OCI-LY1 (cell line): ENCODE data around the gene RNF207.

Source experiments
- H2AFZ ChIP-seq: fragments of 200-600 bp; sonication (generic), shearing (Covaris generic); 2 replicates; pipeline ENCODE4 v1.6.0; 2014; ENCODE audit warnings: antibody characterized with exemption, mild to moderate bottlenecking, low read length
- H3F3A ChIP-seq: fragments of 200-600 bp; sonication (generic), shearing (Covaris generic); 2 replicates; pipeline ENCODE4 v1.6.0; 2014; ENCODE audit warnings: mild to moderate bottlenecking, antibody characterized with exemption, low read length, moderate library complexity; ENCODE audit not compliant: insufficient read depth
- H3K27ac ChIP-seq: fragments of 200-600 bp; sonication (generic); 2 replicates; pipeline ENCODE4 v1.5.1; 2014; ENCODE audit warnings: low read length, mixed run types, mild to moderate bottlenecking, low read depth; ENCODE audit not compliant: poor library complexity, severe bottlenecking
- H3K27me3 ChIP-seq: fragments of 200-600 bp; sonication (generic); 2 replicates; pipeline ENCODE4 v1.6.0; 2014; ENCODE audit warnings: antibody characterized with exemption, mild to moderate bottlenecking, low read length, moderate library complexity; ENCODE audit not compliant: insufficient read depth
- H3K36me3 ChIP-seq: fragments of 200-600 bp; sonication (generic); 2 replicates; pipeline ENCODE4 v1.6.1; 2014; ENCODE audit warnings: mild to moderate bottlenecking, antibody characterized with exemption, low read length, moderate library complexity, mixed read lengths; ENCODE audit not compliant: insufficient read depth
- H3K4me1 ChIP-seq: fragments of 200-600 bp; sonication (generic); 2 replicates; pipeline ENCODE4 v1.5.1; 2014; ENCODE audit warnings: mild to moderate bottlenecking, low read length, moderate library complexity; ENCODE audit not compliant: insufficient read depth, severe bottlenecking
- H3K4me2 ChIP-seq: fragments of 200-600 bp; sonication (generic), shearing (Covaris generic); 2 replicates; pipeline ENCODE4 v1.6.1; 2014; ENCODE audit warnings: low read length
- H3K4me3 ChIP-seq: fragments of 200-600 bp; sonication (generic); 2 replicates; pipeline ENCODE4 v1.5.1; 2014; ENCODE audit warnings: low read length, low read depth, mild to moderate bottlenecking, mixed read lengths; ENCODE audit not compliant: poor library complexity, severe bottlenecking
- H3K79me2 ChIP-seq: fragments of 200-600 bp; shearing (Covaris generic); 2 replicates; pipeline ENCODE4 v1.6.1; 2016; ENCODE audit warnings: mixed run types, low read length, mixed read lengths; ENCODE audit not compliant: insufficient read depth
- H3K9ac ChIP-seq: fragments of 200-600 bp; sonication (generic), shearing (Covaris generic); 2 replicates; pipeline ENCODE4 v1.6.1; 2014; ENCODE audit warnings: mild to moderate bottlenecking, low read length, mixed read lengths
- H3K9me2 ChIP-seq: fragments of 200-600 bp; sonication (generic), shearing (Covaris generic); 2 replicates; pipeline ENCODE4 v1.6.1; 2014; ENCODE audit warnings: low read depth, mild to moderate bottlenecking, low read length, mixed read lengths
- H3K9me3 ChIP-seq: fragments of 200-600 bp; shearing (Covaris generic); 2 replicates; pipeline ENCODE4 v1.6.1; 2014; ENCODE audit warnings: low read length, mixed read lengths
- H4K20me1 ChIP-seq: fragments of 200-600 bp; sonication (generic), shearing (Covaris generic); 2 replicates; pipeline ENCODE4 v1.6.0; 2016; ENCODE audit warnings: mild to moderate bottlenecking, low read length; ENCODE audit not compliant: insufficient read depth
- EZH2 ChIP-seq: fragments of 200-600 bp; sonication (generic), shearing (Covaris generic); IDR thresholded peaks from 2 replicates; pipeline ENCODE4 v1.8.0; 2017; ENCODE audit warnings: borderline replicate concordance, mixed run types, mild to moderate bottlenecking, antibody characterized with exemption, low read length, moderate library complexity, mixed read lengths
- TF ChIP-seq, protein P1 (sequence below): fragments of 200-600 bp; sonication (generic), shearing (Covaris generic); IDR thresholded peaks from 2 replicates; pipeline ENCODE4 v1.5.1; 2017; ENCODE audit warnings: mild to moderate bottlenecking, antibody characterized with exemption, low read length, moderate library complexity, mixed read lengths

The RNF207 gene

DNA sequence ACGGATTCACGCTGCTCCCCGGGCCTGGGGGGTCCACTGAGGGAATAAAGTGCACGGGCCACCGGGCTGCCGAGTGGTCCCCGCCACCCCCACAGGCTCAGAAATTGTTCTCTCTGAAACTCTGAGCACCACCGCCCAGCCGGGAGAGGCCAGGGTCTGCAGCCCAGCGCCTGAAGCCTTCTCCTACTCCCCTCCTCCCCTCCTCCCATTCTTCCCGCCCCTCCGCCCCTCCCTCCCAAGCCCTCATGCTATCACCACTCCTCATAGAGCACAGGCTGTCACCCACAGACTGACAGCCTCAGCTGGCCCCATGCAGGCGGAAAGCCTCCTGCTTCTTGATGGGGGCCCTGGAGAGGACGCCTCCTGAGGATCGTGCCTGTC lies 55.7 kb downstream of the RNF207 start:
- Histone ChIP-seq H3K4me1 (peaks cover 3% of the 10 kb centered on the region), H3K9me2 (no peaks in the 10 kb centered on the region), H2AFZ (no peak overlapping the region), H4K20me1 (no peaks in the 10 kb centered on the region), H3F3A (no peaks in the 10 kb centered on the region), H3K9me3 (no peaks in the 10 kb centered on the region), H3K27me3 (peaks cover 4% of the 10 kb centered on the region; the same call in 1 of the 2 replicates), H3K27ac (no peak overlapping the region), H3K79me2 (no peaks in the 10 kb centered on the region), H3K4me2 (no peak overlapping the region), H3K36me3 (no peaks in the 10 kb centered on the region), H3K4me3 (no peak overlapping the region), H3K9ac (no peak overlapping the region)
- TF ChIP-seq EZH2 = no peak
- TF ChIP-seq, protein P1, sequence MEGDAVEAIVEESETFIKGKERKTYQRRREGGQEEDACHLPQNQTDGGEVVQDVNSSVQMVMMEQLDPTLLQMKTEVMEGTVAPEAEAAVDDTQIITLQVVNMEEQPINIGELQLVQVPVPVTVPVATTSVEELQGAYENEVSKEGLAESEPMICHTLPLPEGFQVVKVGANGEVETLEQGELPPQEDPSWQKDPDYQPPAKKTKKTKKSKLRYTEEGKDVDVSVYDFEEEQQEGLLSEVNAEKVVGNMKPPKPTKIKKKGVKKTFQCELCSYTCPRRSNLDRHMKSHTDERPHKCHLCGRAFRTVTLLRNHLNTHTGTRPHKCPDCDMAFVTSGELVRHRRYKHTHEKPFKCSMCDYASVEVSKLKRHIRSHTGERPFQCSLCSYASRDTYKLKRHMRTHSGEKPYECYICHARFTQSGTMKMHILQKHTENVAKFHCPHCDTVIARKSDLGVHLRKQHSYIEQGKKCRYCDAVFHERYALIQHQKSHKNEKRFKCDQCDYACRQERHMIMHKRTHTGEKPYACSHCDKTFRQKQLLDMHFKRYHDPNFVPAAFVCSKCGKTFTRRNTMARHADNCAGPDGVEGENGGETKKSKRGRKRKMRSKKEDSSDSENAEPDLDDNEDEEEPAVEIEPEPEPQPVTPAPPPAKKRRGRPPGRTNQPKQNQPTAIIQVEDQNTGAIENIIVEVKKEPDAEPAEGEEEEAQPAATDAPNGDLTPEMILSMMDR = no peak

DNA sequence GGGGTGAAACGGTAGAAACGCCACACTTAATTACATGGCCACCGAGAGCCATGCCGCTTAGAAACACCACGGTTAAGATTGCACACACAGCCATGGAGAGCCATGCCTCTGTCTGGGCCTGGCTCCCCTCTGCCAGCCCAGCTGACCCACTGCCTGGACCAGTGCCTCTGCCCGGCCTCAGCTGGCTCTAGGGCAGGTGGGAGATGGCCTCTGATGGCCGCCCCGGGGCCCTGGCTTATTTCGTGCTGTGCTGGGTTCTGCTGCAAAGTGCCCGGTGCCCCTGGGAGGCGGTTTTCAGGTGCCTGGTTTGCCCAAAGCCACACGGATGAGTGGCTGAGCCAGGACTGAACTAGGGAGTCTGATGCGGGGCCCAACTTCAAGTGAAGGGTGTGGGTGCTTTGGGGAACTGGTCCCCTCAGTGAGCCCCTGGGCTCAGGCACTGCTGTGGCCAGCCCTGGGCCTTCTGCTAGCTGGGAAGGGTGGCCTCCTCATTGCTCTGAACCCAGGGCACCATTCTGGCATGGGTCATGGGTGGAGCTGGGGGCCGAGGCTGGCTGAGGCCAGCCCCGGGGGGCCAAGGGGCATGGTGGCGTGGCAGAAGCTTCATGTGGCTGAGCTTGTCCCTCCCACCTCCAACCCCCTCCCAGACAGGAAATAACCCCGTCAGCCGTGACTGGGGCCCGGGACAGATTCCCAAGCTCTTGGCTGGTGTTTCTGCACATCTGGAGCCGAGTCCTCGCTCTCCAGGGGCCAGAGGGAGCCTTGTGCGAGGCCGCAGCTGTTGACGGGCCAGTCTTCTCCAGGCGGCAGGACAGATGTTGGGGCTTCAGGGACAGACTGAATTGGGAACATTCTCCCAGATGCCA lies 56.9 kb downstream of the RNF207 start:
- Histone ChIP-seq H3F3A (no peaks in the 10 kb centered on the region), H3K4me2 (no peak overlapping the region), H3K9me3 (no peaks in the 10 kb centered on the region), H3K4me3 (no peak overlapping the region), H3K9me2 (no peaks in the 10 kb centered on the region), H3K27me3 (peaks cover 4% of the 10 kb centered on the region; the same call in 1 of the 2 replicates), H3K27ac (no peak overlapping the region), H4K20me1 (no peaks in the 10 kb centered on the region), H2AFZ (no peak overlapping the region), H3K4me1 (peaks cover 3% of the 10 kb centered on the region), H3K36me3 (no peaks in the 10 kb centered on the region), H3K9ac (no peak overlapping the region), H3K79me2 (no peaks in the 10 kb centered on the region)
- TF ChIP-seq EZH2 = no peak
- TF ChIP-seq, protein P1 = no peak

DNA sequence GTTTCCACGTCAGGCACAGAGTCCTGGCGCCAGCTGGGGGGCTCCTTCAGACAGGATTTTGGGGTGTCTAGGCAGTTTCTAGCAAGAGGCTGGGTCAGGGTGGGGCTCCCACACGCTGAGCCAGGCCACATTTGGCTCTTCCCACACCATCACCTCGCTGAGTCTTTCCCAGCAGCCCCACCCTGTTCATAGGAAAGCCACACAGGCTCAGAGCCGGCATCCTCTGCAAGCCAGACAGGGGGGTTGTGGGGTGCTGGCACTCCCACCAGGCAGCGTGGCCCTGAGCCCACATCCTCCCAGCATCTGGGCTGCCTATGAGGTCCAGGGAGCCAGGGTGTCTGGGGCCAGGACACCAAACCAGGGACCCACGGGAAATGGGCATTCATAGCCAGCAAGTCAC lies 57.8 kb downstream of the RNF207 start:
- Histone ChIP-seq H3K36me3 (no peaks in the 10 kb centered on the region), H3K9me2 (no peaks in the 10 kb centered on the region), H3K9ac (no peak overlapping the region), H3K4me2 (no peak overlapping the region), H2AFZ (no peak overlapping the region), H3K9me3 (no peaks in the 10 kb centered on the region), H4K20me1 (no peaks in the 10 kb centered on the region), H3K4me3 (no peak overlapping the region), H3K4me1 (peaks cover 3% of the 10 kb centered on the region), H3K27me3 (peaks cover 8% of the 10 kb centered on the region; the same call in 1 of the 2 replicates), H3F3A (no peaks in the 10 kb centered on the region), H3K79me2 (no peaks in the 10 kb centered on the region), H3K27ac (no peak overlapping the region)
- no peak for TF ChIP-seq EZH2
- TF ChIP-seq, protein P1 = no peak
